Keratinocyte (primary cell): Measurements from ENCODE around the gene ATAD2B.

Source experiments
- EZH2 ChIP-seq: IDR thresholded peaks from one replicate; pipeline ENCODE4 v1.6.1; 2012; ENCODE audit warnings: inconsistent platforms, mild to moderate bottlenecking, low read length, moderate library complexity
- TF ChIP-seq, protein P1 (sequence below), 3 experiments: IDR thresholded peaks in 1 of 3; conservative IDR thresholded peaks in 1 of 3; optimal IDR thresholded peaks in 1 of 3; 2 replicates in 2 of 3; 3 replicates in 1 of 3; pipeline versions ENCODE3 to v1.5.1; 2011; ENCODE audit warnings: low read length in 3 of 3, mild to moderate bottlenecking in 3 of 3, moderate library complexity in 2 of 3, control low read depth in 1 of 3, inconsistent platforms in 1 of 3; ENCODE audit not compliant: insufficient read depth in 2 of 3; ENCODE audit errors: extremely low read depth in 1 of 3

DNA sequence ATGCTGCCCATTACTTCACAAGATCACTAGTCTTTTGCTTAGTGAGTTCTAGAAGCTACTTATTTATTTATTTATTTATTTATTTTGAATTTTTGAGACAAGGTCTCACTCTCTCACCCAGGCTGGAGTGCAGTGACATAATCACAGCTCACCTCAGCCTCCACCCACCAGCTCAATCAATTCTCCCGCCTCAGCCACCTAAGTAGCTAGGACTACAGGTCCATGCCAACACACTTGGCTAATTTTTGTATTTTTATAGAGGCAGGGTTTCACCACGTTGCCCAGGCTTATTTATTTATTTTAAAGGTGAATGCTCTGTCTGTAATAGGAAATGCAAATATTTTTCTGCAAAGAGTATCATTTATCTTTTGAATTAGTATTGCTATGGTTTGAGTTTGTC, 67.7 kb downstream of the ATAD2B start:
- TF ChIP-seq, protein P1, sequence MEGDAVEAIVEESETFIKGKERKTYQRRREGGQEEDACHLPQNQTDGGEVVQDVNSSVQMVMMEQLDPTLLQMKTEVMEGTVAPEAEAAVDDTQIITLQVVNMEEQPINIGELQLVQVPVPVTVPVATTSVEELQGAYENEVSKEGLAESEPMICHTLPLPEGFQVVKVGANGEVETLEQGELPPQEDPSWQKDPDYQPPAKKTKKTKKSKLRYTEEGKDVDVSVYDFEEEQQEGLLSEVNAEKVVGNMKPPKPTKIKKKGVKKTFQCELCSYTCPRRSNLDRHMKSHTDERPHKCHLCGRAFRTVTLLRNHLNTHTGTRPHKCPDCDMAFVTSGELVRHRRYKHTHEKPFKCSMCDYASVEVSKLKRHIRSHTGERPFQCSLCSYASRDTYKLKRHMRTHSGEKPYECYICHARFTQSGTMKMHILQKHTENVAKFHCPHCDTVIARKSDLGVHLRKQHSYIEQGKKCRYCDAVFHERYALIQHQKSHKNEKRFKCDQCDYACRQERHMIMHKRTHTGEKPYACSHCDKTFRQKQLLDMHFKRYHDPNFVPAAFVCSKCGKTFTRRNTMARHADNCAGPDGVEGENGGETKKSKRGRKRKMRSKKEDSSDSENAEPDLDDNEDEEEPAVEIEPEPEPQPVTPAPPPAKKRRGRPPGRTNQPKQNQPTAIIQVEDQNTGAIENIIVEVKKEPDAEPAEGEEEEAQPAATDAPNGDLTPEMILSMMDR (optimal IDR thresholded peaks at IDR 0.05 in 1 of 3, IDR thresholded peaks at IDR 0.05 in 1 of 3, conservative IDR thresholded peaks at IDR 0.05 in 1 of 3; ENCODE audit: extremely low read depth in 1 of 3, insufficient read depth in 2 of 3, low read length in 3 of 3) = no peak
- no peak for TF ChIP-seq EZH2
